Measurements from ENCODE around the gene DBNL. TPM values are rescaled to one million over a fixed set of nuclear protein-coding genes. Genes with fewer than 3 reads are reported as not detected.

Gene DBNL
- total and polyA plus RNA-seq, 2 donors, result 113 to 116 TPM

DNA sequence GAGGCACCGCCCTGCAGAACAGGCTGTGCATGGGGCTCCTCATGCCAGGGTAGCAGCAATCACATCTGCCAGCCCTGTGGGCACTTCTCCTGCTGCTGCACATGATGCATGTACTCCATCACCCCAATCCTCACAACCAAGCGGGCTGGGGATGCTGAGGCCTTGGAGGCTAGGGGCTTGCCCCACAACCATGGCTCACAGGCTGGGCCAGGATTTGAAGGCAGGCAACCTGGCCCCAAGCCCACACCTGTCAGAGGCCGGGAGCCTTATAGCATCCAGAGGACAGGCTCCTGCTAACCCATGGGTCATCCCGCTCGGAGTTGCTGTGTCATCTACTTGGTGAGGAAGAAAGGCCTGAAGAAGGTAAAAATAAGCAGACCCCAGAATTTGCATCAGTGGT lies 35.6 kb downstream of the DBNL start:
- 97% methylated on average over 5 of the region's 5 CpGs for WGBS
- no peak for DNase-seq (ENCODE audit: low read depth in 6 of 9, low spot score in 9 of 9)
- H3K9me3 ChIP-seq (ENCODE audit: control insufficient read depth in 2 of 2, insufficient read depth in 1 of 2, low read length in 1 of 2), result no peaks in the 10 kb centered on the region
- peaks cover 26 to 65% of the 10 kb centered on the region in 2 donors for H3K4me1 ChIP-seq (ENCODE audit: control insufficient read depth in 2 of 2, insufficient read depth in 2 of 2, low read length in 2 of 2)
- peaks cover 58 to 59% of the 10 kb centered on the region in 2 donors for H3K36me3 ChIP-seq (ENCODE audit: control insufficient read depth in 2 of 2, insufficient read depth in 2 of 2, low read length in 1 of 2)
- no peak overlapping the region for H3K4me3 ChIP-seq (ENCODE audit: low read length in 2 of 2)
- H3K27me3 ChIP-seq (ENCODE audit: control insufficient read depth in 2 of 2, insufficient read depth in 1 of 2, low read length in 1 of 2), result no peaks in the 10 kb centered on the region
- no peak overlapping the region for H3K27ac ChIP-seq (ENCODE audit: low read depth in 1 of 2, low read length in 1 of 2)

DNA sequence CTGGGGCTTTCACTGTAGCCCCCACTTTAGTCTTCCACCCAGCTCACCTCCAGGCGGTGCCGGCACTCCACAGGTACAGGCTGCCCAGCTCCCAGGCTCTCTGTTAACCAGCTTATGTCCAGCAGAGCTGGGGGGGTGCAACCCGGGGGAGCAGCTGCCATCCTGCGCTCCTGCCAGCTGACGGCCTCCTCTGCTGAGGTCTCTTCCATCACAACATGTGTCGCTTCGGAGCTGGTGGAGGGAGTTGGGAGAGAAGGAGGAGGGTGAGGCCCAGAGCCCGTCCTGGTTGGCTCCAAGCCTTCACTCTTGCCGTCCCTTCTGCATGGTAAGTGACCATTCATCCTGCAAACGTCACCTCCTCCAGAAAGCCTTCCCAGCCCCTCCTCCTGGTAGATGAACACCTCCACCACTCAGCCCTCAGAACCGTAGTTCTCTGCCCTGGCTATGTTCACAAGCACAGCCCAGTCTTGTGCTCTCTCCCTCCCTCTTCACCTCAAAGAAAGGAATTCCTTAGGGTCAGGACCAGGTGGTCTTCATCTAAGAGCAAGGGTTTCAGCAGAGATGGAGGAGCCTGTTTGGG lies 36.3 kb downstream of the DBNL start:
- DNase-seq (ENCODE audit: low read depth in 6 of 9, low spot score in 9 of 9), result no peak
- Histone ChIP-seq H3K36me3 (ENCODE audit: control insufficient read depth in 2 of 2, insufficient read depth in 2 of 2, low read length in 1 of 2) (peaks cover 52 to 53% of the 10 kb centered on the region in 2 donors), H3K27me3 (ENCODE audit: control insufficient read depth in 2 of 2, insufficient read depth in 1 of 2, low read length in 1 of 2) (no peaks in the 10 kb centered on the region), H3K4me3 (ENCODE audit: low read length in 2 of 2) (peak overlapping the region; percentile 86 to 89), H3K9me3 (ENCODE audit: control insufficient read depth in 2 of 2, insufficient read depth in 1 of 2, low read length in 1 of 2) (no peaks in the 10 kb centered on the region), H3K27ac (ENCODE audit: low read depth in 1 of 2, low read length in 1 of 2) (peak overlapping the region; percentile 78 to 97), H3K4me1 (ENCODE audit: control insufficient read depth in 2 of 2, insufficient read depth in 2 of 2, low read length in 2 of 2) (peaks cover 26 to 72% of the 10 kb centered on the region in 2 donors)
- WGBS, result 95% methylated on average over 11 of the region's 11 CpGs

DNA sequence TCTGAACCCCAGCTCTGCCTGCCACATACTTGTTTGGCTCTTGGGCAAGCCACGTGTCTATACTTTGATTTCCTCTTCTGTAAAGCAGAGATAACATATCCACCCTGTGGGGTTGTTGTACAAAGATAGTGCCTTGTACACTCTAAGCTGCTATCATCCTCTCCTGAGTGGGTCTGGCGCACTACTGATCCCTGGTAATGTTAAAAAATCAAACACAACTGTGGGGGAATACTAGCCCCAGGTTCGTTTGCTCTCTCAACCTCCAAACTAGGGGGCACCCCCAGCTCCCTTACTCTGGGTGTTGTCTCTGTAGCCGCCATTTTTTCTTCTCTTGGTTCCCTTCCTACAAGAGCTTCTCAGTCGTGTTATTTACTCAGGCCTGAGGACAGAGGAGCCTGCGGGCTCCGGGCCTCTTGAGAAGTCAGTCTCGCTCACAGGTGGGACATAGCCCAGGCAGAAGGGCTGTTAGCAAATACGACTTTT lies 36.8 kb downstream of the DBNL start:
- peak overlapping the region; percentile 78 to 97 for H3K27ac ChIP-seq (ENCODE audit: low read depth in 1 of 2, low read length in 1 of 2)
- peaks cover 46 to 48% of the 10 kb centered on the region in 2 donors for H3K36me3 ChIP-seq (ENCODE audit: control insufficient read depth in 2 of 2, insufficient read depth in 2 of 2, low read length in 1 of 2)
- H3K27me3 ChIP-seq (ENCODE audit: control insufficient read depth in 2 of 2, insufficient read depth in 1 of 2, low read length in 1 of 2), result no peaks in the 10 kb centered on the region
- H3K4me3 ChIP-seq (ENCODE audit: low read length in 2 of 2), result peak overlapping the region; percentile 86 to 89
- 58% methylated on average over 9 of the region's 9 CpGs for WGBS
- peaks cover 0 to 3% of the 10 kb centered on the region in 2 donors for H3K9me3 ChIP-seq (ENCODE audit: control insufficient read depth in 2 of 2, insufficient read depth in 1 of 2, low read length in 1 of 2)
- H3K4me1 ChIP-seq (ENCODE audit: control insufficient read depth in 2 of 2, insufficient read depth in 2 of 2, low read length in 2 of 2), result peaks cover 26 to 75% of the 10 kb centered on the region in 2 donors
- DNase-seq (ENCODE audit: low read depth in 6 of 9, low spot score in 9 of 9), result peak in 2 of 9 donors; percentile 46 to 73

DNA sequence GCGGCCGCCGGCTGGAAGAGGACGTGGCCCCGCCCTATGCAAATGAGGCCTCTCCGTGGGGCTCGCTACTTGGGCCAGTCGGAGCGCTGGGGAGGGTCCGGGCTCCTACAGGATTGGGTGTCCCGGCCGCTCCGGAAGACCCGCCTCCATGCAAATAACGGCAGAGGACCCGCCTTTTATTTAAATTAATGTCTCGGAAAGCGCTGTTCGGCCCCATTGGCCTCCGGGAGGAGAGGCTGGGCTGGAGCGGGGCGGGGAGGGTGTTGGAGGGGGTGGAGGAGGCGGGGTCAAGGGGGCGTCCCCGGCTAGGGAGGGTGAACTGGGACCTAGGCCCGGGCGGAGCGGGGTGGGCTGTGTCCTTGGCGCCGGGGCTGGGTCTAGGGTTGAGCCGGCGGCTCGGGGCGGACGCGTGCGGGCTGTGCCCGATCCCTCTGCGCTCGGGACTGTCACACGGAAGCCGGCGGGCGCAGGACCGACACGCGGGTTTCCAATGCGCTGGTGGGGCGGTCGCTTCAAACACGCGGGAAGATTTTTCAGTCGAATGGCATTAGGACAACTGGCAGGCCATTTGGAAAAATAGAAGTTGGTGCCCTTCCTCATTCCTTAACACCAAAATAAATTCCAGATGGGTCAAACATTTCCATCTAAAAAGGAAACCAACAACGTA lies 38.2 kb downstream of the DBNL start:
- Histone ChIP-seq H3K4me1 (ENCODE audit: control insufficient read depth in 2 of 2, insufficient read depth in 2 of 2, low read length in 2 of 2) (peaks cover 26 to 71% of the 10 kb centered on the region in 2 donors), H3K4me3 (ENCODE audit: low read length in 2 of 2) (peak overlapping the region; percentile 51 to 89), H3K27ac (ENCODE audit: low read depth in 1 of 2, low read length in 1 of 2) (peak overlapping the region; percentile 74 to 90), H3K9me3 (ENCODE audit: control insufficient read depth in 2 of 2, insufficient read depth in 1 of 2, low read length in 1 of 2) (peaks cover 0 to 4% of the 10 kb centered on the region in 2 donors), H3K27me3 (ENCODE audit: control insufficient read depth in 2 of 2, insufficient read depth in 1 of 2, low read length in 1 of 2) (no peaks in the 10 kb centered on the region), H3K36me3 (ENCODE audit: control insufficient read depth in 2 of 2, insufficient read depth in 2 of 2, low read length in 1 of 2) (peaks cover 33 to 34% of the 10 kb centered on the region in 2 donors)
- WGBS, result under 1% methylated on average over 54 of the region's 54 CpGs
- DNase-seq (ENCODE audit: low read depth in 6 of 9, low spot score in 9 of 9), result peak; percentile 83 to 99 (median 97)

DNA sequence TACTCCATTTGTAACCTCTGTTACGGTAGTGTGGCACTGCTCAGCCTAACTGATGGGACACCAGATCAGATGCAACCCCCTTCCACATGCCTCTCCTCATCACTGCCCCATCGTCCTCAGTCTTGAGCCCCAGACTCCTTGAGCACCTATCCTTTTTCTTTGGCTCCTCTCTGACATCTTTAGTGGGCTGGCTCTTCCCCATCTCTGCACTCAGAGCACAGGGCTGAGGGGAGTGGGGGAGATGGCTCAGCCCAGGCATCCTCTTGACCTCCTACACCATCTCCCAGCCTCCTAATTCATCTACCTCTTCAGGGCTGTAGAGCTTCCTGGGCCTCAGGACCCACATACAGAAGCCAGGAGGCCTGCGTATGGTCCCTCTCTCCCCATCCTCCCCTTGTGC lies 39.3 kb downstream of the DBNL start:
- Histone ChIP-seq H3K27ac (ENCODE audit: low read depth in 1 of 2, low read length in 1 of 2) (peak overlapping the region in 1 of 2 donors; percentile 67), H3K36me3 (ENCODE audit: control insufficient read depth in 2 of 2, insufficient read depth in 2 of 2, low read length in 1 of 2) (peaks cover 21 to 23% of the 10 kb centered on the region in 2 donors), H3K27me3 (ENCODE audit: control insufficient read depth in 2 of 2, insufficient read depth in 1 of 2, low read length in 1 of 2) (no peaks in the 10 kb centered on the region), H3K4me1 (ENCODE audit: control insufficient read depth in 2 of 2, insufficient read depth in 2 of 2, low read length in 2 of 2) (peaks cover 23 to 70% of the 10 kb centered on the region in 2 donors), H3K9me3 (ENCODE audit: control insufficient read depth in 2 of 2, insufficient read depth in 1 of 2, low read length in 1 of 2) (peaks cover 0 to 4% of the 10 kb centered on the region in 2 donors), H3K4me3 (ENCODE audit: low read length in 2 of 2) (no peak overlapping the region)
- DNase-seq (ENCODE audit: low read depth in 6 of 9, low spot score in 9 of 9), result no peak
- WGBS, result 96% methylated on average over 3 of the region's 3 CpGs

DNA sequence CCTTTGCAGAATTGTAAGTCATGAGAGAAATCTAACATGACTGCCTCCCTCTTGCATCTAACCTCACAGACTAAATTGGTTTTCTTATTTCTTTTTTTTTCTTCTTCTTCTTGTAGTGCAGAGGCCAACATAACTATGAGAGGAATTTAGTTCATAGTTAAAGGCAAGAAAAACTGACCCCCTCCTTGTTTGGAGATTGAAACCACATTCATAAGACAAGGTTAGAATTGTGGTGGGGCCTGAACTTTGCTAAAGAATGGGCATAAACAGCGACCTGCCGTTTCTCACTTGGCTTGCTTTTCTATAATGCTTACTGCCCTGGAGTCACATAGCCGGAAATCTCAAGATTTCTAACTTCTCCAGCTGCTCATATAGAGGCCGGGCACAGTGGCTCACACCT lies 40.2 kb downstream of the DBNL start:
- 82% methylated on average over 4 of the region's 4 CpGs for WGBS

DNA sequence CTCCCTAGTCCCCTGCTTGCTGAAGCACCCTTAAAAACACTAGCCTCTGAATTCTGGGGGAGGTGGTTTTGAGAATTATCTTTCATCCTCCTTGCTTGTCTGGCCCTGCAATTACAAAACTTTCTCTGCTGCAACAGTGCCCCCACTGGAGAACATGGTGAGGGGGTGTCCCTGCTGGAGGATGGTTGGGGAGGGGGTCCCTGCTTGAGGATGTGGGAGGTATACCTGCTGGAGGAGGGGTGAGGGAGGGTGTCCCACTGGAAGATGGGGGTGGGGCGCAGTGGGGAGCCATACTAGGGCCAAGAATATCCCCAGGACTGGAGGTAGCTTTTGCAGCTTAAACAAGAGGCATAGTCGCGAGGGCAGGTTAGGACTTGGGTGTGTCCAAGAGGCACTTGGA lies 41.0 kb downstream of the DBNL start:
- DNase-seq (ENCODE audit: low read depth in 6 of 9, low spot score in 9 of 9), result peak in 1 of 9 donors; percentile 70

More for the DNA sequence above, 40.2 kb downstream of the DBNL start:
- H3K27me3 ChIP-seq (ENCODE audit: control insufficient read depth in 2 of 2, insufficient read depth in 1 of 2, low read length in 1 of 2), result no peaks in the 10 kb centered on the region
- peaks cover 23 to 64% of the 10 kb centered on the region in 2 donors for H3K4me1 ChIP-seq (ENCODE audit: control insufficient read depth in 2 of 2, insufficient read depth in 2 of 2, low read length in 2 of 2)
- H3K27ac ChIP-seq (ENCODE audit: low read depth in 1 of 2, low read length in 1 of 2), result peak overlapping the region; percentile 36 to 68
- peaks cover 0 to 4% of the 10 kb centered on the region in 2 donors for H3K9me3 ChIP-seq (ENCODE audit: control insufficient read depth in 2 of 2, insufficient read depth in 1 of 2, low read length in 1 of 2)
- no peak for DNase-seq (ENCODE audit: low read depth in 6 of 9, low spot score in 9 of 9)
- H3K36me3 ChIP-seq (ENCODE audit: control insufficient read depth in 2 of 2, insufficient read depth in 2 of 2, low read length in 1 of 2), result peaks cover 13 to 14% of the 10 kb centered on the region in 2 donors
- H3K4me3 ChIP-seq (ENCODE audit: low read length in 2 of 2), result no peak overlapping the region

DNA sequence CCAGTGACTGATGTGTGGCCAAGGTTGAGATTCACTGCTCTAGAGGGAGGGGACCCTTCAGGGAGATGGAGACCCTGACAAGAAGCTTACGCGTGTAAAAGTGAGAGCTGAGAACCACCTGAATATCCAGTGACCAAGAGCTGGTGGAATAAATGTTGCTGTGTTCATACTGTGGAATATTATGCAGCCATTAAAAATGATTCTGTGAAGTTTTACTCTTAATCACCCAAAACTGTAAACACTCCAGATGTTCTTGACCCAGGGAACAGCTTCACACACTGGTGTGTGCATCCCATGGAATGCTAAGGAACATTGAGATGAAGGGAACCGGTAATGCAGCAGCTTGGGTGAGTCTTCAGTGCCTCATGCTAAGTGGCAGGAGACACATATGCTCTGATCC lies 42.1 kb downstream of the DBNL start:
- WGBS, result 100% methylated on average over 3 of the region's 3 CpGs
- Histone ChIP-seq H3K27ac (ENCODE audit: low read depth in 1 of 2, low read length in 1 of 2) (no peak overlapping the region), H3K36me3 (ENCODE audit: control insufficient read depth in 2 of 2, insufficient read depth in 2 of 2, low read length in 1 of 2) (no peaks in the 10 kb centered on the region), H3K4me3 (ENCODE audit: low read length in 2 of 2) (no peak overlapping the region), H3K9me3 (ENCODE audit: control insufficient read depth in 2 of 2, insufficient read depth in 1 of 2, low read length in 1 of 2) (peaks cover 0 to 4% of the 10 kb centered on the region in 2 donors), H3K4me1 (ENCODE audit: control insufficient read depth in 2 of 2, insufficient read depth in 2 of 2, low read length in 2 of 2) (peaks cover 11 to 50% of the 10 kb centered on the region in 2 donors), H3K27me3 (ENCODE audit: control insufficient read depth in 2 of 2, insufficient read depth in 1 of 2, low read length in 1 of 2) (no peaks in the 10 kb centered on the region)
- DNase-seq (ENCODE audit: low read depth in 6 of 9, low spot score in 9 of 9), result no peak

More for the DNA sequence above, 41.0 kb downstream of the DBNL start:
- 96% methylated on average over 3 of the region's 3 CpGs for WGBS
- Histone ChIP-seq H3K27ac (ENCODE audit: low read depth in 1 of 2, low read length in 1 of 2) (peak overlapping the region in 1 of 2 donors; percentile 68), H3K4me3 (ENCODE audit: low read length in 2 of 2) (no peak overlapping the region), H3K36me3 (ENCODE audit: control insufficient read depth in 2 of 2, insufficient read depth in 2 of 2, low read length in 1 of 2) (peaks cover 5 to 6% of the 10 kb centered on the region in 2 donors), H3K4me1 (ENCODE audit: control insufficient read depth in 2 of 2, insufficient read depth in 2 of 2, low read length in 2 of 2) (peaks cover 20 to 55% of the 10 kb centered on the region in 2 donors), H3K27me3 (ENCODE audit: control insufficient read depth in 2 of 2, insufficient read depth in 1 of 2, low read length in 1 of 2) (no peaks in the 10 kb centered on the region), H3K9me3 (ENCODE audit: control insufficient read depth in 2 of 2, insufficient read depth in 1 of 2, low read length in 1 of 2) (peaks cover 0 to 4% of the 10 kb centered on the region in 2 donors)

All from thymus (tissue), 11 donors.